SK-MEL-5 (cell line): ENCODE results near the gene IL1RAPL2. TPM values are rescaled to one million over a fixed set of nuclear protein-coding genes. Genes with fewer than 3 reads are reported as not detected.

Source experiments
- DNase-seq: peaks from one replicate; pipeline ENCODE4 v3.0.0-alpha.2; 2016; ENCODE audit warnings: low read depth, low spot score
- in situ Hi-C: cut with HindIII; loops from 2 replicates; pipeline ENCODE4 v1.10.0; 2016; ENCODE audit warnings: low sequenced_read_pairs, high pct_unique_total_duplicates, low pct_unique_long_range_greater_than_20kb
- total RNA-seq: library from RNA; depleted of rRNA; stranded (reverse); fragments of >200 nt; shearing (Covaris generic); gene quantifications from 2 replicates; pipeline ENCODE4 v1.2.3, GENCODE V29; 2014

The IL1RAPL2 gene
- total RNA-seq, 1 experiment from 2014 or later: not detected

- in situ Hi-C loops: no loop called here
- no peak for DNase-seq
These were observed 1145.8 kb downstream of the IL1RAPL2 start for GRCh38 chrX:105711805-105712204.

GRCh38 chrX:105715746-105716145 lies 1149.7 kb downstream of the IL1RAPL2 start:
- in situ Hi-C loops: no loop called here
- no peak for DNase-seq

GRCh38 chrX:105723966-105724735 lies 1158.2 kb downstream of the IL1RAPL2 start:
- no peak for DNase-seq
- in situ Hi-C loops: no loop called here

- in situ Hi-C loops: no loop called here
- no peak for DNase-seq
These were observed 1159.2 kb downstream of the IL1RAPL2 start for GRCh38 chrX:105725228-105725627.

GRCh38 chrX:105738162-105738561 lies 1172.2 kb downstream of the IL1RAPL2 start:
- in situ Hi-C loops: no loop called here
- no peak for DNase-seq

- DNase-seq: no peak
- in situ Hi-C loops: no loop called here
These were observed 1178.3 kb downstream of the IL1RAPL2 start for GRCh38 chrX:105744291-105744690.

- in situ Hi-C loops: no loop called here
- no peak for DNase-seq
These were observed 1178.9 kb downstream of the IL1RAPL2 start for GRCh38 chrX:105744946-105745345.

GRCh38 chrX:105745863-105746262 lies 1179.9 kb downstream of the IL1RAPL2 start:
- no peak for DNase-seq
- in situ Hi-C loops: no loop called here

- in situ Hi-C loops: no loop called here
- DNase-seq: no peak
These were observed 1186.4 kb downstream of the IL1RAPL2 start for GRCh38 chrX:105752338-105752956.

GRCh38 chrX:105753411-105753810 lies 1187.4 kb downstream of the IL1RAPL2 start:
- DNase-seq: no peak
- in situ Hi-C loops: no loop called here

- in situ Hi-C loops: no loop called here
- no peak for DNase-seq
These were observed 1188.4 kb downstream of the IL1RAPL2 start for GRCh38 chrX:105754286-105754964.

GRCh38 chrX:105755109-105755508 lies 1189.1 kb downstream of the IL1RAPL2 start:
- in situ Hi-C loops: no loop called here

GRCh38 chrX:105758754-105759153 lies 1192.8 kb downstream of the IL1RAPL2 start:
- in situ Hi-C loops: no loop called here

More at GRCh38 chrX:105755109-105755508, 1189.1 kb downstream of the IL1RAPL2 start:
- no peak for DNase-seq

GRCh38 chrX:105759598-105759997 lies 1193.6 kb downstream of the IL1RAPL2 start:
- in situ Hi-C loops: no loop called here
- no peak for DNase-seq

More at GRCh38 chrX:105758754-105759153, 1192.8 kb downstream of the IL1RAPL2 start:
- DNase-seq: peak; percentile 2

- in situ Hi-C loops: no loop called here
- DNase-seq: peak; percentile 4
These were observed 1199.7 kb downstream of the IL1RAPL2 start for GRCh38 chrX:105765691-105766090.

- in situ Hi-C loops: no loop called here
- DNase-seq: no peak
These were observed 1207.8 kb downstream of the IL1RAPL2 start for GRCh38 chrX:105773801-105774200.

- in situ Hi-C loops: no loop called here
- no peak for DNase-seq
These were observed 1209.7 kb downstream of the IL1RAPL2 start for GRCh38 chrX:105775679-105776078.

GRCh38 chrX:105781804-105782203 lies 1215.8 kb downstream of the IL1RAPL2 start:
- no peak for DNase-seq
- in situ Hi-C loops: no loop called here
